Muscle layer of colon (tissue), 2 donors: ENCODE measurements around the gene CA9.

Source experiments
- H3K27ac ChIP-seq: one replicate; pipeline ENCODE4 v1.7.0; 2013; ENCODE audit warnings: low read depth, mild to moderate bottlenecking, low read length, moderate library complexity
- H3K27me3 ChIP-seq, 2 donors: one replicate each; pipeline ENCODE4 v1.7.0; 2013; ENCODE audit warnings: low read length in 2 of 2, mild to moderate bottlenecking in 2 of 2; ENCODE audit not compliant: insufficient read depth in 2 of 2, control insufficient read depth in 1 of 2
- H3K36me3 ChIP-seq: one replicate; pipeline ENCODE4 v1.7.0; 2013; ENCODE audit warnings: mild to moderate bottlenecking, low read length; ENCODE audit not compliant: insufficient read depth
- H3K4me1 ChIP-seq: one replicate; pipeline ENCODE4 v1.7.0; 2013; ENCODE audit warnings: mild to moderate bottlenecking, low read length; ENCODE audit not compliant: insufficient read depth
- H3K4me3 ChIP-seq, 2 donors: one replicate each; pipeline ENCODE4 v1.7.0; 2013; ENCODE audit warnings: low read length in 2 of 2, low read depth in 1 of 2, mild to moderate bottlenecking in 1 of 2, moderate library complexity in 1 of 2
- H3K9ac ChIP-seq: one replicate; pipeline ENCODE4 v1.7.0; 2013; ENCODE audit warnings: low read length
- H3K9me3 ChIP-seq: one replicate; pipeline ENCODE4 v1.7.0; 2013; ENCODE audit warnings: mild to moderate bottlenecking, low read length
- donor health status: abdominal sarcoma.
- donor health status: Adenocarcinoma of cecum.

CA9 gene

DNA sequence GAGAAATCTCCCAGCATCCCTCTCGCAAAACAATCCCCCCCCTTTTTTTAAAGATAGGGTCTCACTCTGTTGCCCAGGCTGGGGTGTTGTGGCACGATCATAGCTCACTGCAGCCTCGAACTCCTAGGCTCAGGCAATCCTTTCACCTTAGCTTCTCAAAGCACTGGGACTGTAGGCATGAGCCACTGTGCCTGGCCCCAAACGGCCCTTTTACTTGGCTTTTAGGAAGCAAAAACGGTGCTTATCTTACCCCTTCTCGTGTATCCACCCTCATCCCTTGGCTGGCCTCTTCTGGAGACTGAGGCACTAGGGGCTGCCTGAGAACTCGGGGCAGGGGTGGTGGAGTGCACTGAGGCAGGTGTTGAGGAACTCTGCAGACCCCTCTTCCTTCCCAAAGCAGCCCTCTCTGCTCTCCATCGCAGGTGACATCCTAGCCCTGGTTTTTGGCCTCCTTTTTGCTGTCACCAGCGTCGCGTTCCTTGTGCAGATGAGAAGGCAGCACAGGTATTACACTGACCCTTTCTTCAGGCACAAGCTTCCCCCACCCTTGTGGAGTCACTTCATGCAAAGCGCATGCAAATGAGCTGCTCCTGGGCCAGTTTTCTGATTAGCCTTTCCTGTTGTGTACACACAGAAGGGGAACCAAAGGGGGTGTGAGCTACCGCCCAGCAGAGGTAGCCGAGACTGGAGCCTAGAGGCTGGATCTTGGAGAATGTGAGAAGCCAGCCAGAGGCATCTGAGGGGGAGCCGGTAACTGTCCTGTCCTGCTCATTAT lies 6.8 kb downstream of the CA9 start:
- Histone ChIP-seq H3K4me3 (no peak overlapping the region), H3K27ac (peak overlapping the region; percentile 63)

DNA sequence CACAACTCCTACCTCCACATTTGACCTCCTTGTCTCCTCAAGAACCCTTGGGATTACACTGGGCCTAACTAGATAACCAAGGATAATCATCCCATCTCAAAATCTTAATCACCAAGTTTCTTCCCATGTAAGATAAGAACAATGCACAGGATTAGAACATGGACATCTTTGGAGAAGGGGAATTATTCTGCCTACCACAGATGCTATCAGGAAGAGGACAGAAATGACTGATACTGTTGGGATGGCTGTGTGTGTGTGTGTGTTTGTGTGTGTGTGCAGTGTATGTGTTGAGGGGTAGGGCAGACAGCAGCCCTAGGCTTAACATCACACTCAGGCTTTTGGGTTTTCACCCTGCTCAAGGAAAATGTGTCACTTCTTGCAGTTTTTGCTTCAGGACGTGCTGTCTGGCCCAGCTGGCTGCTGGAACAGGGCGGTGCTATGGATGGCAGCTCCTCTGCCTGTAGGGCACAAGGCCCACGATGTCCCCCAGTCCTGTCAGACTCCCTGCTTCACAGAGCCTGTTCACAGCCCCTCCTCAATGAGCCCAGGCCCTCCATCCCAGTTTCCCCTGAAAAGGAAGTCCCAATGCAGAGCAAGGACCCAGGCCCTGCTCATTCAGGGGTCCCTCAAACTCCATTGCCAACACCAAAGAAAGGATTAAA lies 7.7 kb downstream of the CA9 start:
- Histone ChIP-seq H3K27ac (peak overlapping the region; percentile 63), H3K27me3 (no peaks in the 10 kb centered on the region), H3K36me3 (peaks cover 50% of the 10 kb centered on the region), H3K9ac (no peak overlapping the region), H3K9me3 (no peaks in the 10 kb centered on the region), H3K4me3 (no peak overlapping the region), H3K4me1 (peaks cover 49% of the 10 kb centered on the region)

More for the DNA sequence above, 6.8 kb downstream of the CA9 start:
- H3K9ac ChIP-seq: no peak overlapping the region
- no peaks in the 10 kb centered on the region for H3K27me3 ChIP-seq
- peaks cover 53% of the 10 kb centered on the region for H3K4me1 ChIP-seq
- H3K36me3 ChIP-seq: peaks cover 40% of the 10 kb centered on the region
- H3K9me3 ChIP-seq: no peaks in the 10 kb centered on the region

DNA sequence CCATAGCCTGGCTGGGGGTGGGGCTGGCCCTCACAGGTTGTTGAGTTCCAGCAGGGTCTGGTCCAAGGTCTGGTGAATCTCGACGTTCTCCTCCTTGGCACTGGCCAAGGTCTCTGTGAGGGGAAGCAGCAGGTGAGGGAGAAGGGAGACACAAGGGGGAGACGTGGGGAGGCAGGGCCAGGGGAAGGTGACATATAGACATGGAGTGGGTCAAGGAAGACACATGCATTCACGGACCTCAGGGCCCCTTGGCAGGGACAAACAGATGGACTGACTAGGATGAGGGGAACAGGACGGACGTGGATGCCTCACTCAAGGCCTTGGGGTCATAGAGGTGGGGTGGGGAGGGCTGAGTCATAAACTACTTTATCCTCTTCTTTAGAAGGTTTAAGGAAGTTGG lies 8.3 kb downstream of the CA9 start:
- Histone ChIP-seq H3K4me1 (peaks cover 47% of the 10 kb centered on the region), H3K36me3 (peaks cover 56% of the 10 kb centered on the region), H3K4me3 (no peak overlapping the region), H3K27me3 (no peaks in the 10 kb centered on the region), H3K9ac (no peak overlapping the region), H3K9me3 (no peaks in the 10 kb centered on the region), H3K27ac (peak overlapping the region; percentile 67)

DNA sequence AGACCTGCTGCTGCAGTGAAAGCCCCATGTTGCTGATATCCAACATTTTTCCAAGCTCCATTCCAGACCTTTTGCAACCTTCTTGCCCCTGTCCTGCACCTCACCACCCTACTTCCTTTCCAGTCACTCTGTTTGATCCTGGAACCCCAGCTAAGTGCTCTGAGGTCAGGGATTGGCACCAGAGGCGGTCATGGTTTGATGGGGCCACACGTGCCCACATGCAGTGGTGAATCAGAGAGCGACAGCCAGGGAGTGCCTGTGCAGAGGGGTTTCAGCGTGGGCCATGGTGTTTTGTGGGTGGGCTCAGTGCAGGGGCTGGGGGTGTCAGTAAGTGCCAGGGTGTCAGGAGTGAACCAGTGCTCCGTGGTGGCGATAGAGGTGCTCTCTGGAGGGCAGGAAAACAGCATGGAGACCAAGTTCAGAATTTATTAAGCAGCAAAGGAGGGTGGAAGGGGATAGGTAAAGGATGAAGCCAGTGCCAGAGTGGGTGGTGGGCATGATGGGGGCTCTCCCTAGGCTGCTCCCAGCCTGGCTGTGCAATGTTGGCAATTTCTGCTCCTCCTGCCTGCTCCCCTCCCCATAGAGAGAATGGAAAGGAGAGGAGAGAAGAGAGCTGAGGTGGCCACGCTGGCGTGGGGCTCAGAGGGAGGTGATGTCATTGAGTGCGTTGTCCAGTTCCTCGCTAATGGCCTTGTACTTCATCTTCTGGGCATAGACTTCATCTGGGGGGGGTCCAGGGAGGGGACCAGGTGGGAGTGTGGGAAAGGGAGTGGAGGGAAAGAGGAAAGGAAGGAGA lies 9.0 kb downstream of the CA9 start:
- peaks cover 62% of the 10 kb centered on the region for H3K36me3 ChIP-seq
- H3K9ac ChIP-seq: no peak overlapping the region
- H3K27me3 ChIP-seq: no peaks in the 10 kb centered on the region
- H3K4me3 ChIP-seq: peak overlapping the region in 1 of 2 donors; percentile 19
- H3K9me3 ChIP-seq: no peaks in the 10 kb centered on the region
- peak overlapping the region; percentile 67 for H3K27ac ChIP-seq
- H3K4me1 ChIP-seq: peaks cover 47% of the 10 kb centered on the region

DNA sequence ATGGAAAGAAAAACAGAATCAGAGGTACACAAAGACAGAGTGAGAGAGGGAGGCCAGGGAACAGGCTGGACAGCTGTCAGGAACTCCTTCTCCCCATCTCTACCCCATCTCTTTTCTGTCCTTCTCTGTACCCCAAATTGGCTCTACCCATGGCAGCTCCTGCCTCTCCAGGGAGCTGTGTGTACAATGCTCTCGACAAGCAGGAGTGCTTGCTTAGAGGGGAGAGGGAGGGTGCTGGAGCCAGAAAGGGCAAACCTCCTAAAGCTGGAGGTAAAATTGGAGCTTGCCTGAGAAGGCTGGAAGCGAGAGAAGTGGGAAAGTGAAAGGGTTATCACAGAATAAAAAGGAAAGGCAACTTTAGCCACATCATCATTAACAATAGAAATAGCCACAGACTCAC lies 9.6 kb downstream of the CA9 start:
- no peaks in the 10 kb centered on the region for H3K9me3 ChIP-seq
- peaks cover 47% of the 10 kb centered on the region for H3K4me1 ChIP-seq
- peak overlapping the region; percentile 98 for H3K27ac ChIP-seq
- H3K4me3 ChIP-seq: peak overlapping the region in 1 of 2 donors; percentile 19
- H3K9ac ChIP-seq: peak overlapping the region; percentile 77
- no peaks in the 10 kb centered on the region for H3K27me3 ChIP-seq
- H3K36me3 ChIP-seq: peaks cover 68% of the 10 kb centered on the region

DNA sequence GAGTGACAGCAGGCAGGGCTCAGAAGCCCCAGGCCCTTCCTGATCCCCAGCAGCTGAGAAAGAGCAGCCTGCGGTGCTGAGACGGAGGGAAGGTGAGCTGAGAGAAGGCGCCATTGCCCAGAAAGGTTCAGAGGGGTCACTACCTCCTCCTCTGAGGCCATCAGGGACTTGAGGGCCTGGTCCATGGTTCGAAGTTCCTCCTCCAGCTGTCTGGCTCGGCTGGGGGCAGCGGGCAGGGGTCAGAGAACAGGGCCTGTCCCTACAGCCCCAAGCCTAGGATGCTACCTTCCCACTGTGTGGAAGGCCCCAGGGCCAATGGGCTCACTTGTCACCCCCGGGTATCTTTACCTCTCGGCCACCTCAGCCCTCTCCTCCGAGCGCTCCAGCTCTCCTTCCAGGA lies 11.2 kb downstream of the CA9 start:
- peaks cover 78% of the 10 kb centered on the region for H3K36me3 ChIP-seq
- H3K27me3 ChIP-seq: no peaks in the 10 kb centered on the region
- H3K4me3 ChIP-seq: peak overlapping the region; percentile 48 to 75
- peak overlapping the region; percentile 98 for H3K27ac ChIP-seq
- no peaks in the 10 kb centered on the region for H3K9me3 ChIP-seq
- H3K9ac ChIP-seq: peak overlapping the region; percentile 77
- peaks cover 47% of the 10 kb centered on the region for H3K4me1 ChIP-seq

DNA sequence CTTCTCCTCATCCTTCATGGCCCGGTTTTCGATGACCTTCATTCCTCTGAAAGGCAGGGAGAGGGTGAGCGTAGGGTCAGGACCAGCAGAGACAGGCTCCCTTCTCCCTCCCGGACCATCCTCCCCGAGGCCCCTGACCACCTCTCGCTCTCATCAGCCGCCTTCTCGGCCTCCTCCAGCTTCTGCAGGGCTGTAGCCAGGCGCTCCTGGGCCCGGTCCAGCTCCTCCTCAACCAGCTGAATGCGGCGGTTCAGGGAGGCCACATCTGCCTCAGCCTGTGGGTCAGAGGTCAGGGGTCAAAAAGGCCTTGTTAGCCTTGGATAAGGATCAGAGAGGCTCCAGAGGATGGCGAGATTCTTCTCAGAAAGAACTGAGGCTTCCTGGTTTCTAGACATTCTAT lies 11.8 kb downstream of the CA9 start:
- Histone ChIP-seq H3K9ac (peak overlapping the region; percentile 77), H3K4me1 (peaks cover 42% of the 10 kb centered on the region), H3K27ac (peak overlapping the region; percentile 98)

DNA sequence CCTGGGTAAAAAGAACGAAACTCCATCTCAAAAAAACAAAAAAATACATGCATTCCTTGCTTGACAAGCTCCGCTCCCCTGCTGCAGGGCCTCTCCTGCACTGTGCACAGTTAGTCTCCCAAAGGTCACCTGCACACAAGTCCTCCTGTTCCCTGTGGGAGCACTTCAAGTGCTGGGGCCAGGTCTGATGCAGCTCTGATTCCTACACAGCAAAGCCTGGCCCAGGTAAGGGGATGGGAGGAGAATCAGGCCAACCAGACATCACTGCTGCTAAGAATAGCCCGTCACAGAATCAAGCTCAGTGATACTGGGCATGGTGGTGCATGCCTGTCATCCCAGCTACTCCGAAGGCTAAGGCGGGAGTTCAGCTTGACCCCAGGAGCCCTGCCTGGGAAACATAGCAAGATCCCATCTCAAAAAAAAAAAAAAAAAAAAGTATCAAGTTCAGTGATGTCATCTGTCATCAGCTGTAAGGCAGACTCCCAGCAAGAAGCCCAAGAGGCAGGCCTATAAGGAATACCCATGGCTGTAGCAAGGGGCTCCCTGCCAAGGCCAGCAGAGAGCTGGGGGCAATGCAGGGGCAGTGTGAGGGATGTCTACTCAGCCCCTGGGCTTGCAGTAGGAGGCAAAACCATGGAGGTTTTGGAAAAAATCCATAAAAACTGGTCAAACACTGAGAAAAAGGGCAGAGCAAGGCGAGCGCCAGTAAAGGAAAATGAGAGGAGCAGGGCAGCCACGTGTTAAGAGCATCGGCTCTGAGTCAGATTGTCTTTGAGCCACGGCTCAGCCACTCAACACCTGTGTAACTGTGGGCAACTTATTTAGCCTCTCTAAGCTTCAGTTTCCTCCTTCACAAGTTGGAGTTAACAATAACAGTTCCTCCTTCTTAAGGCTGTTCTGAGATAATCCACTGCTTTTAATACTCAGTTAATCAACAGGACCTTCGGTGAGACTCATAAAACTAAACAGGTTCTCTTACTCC lies 12.8 kb downstream of the CA9 start:
- Histone ChIP-seq H3K36me3 (peaks cover 78% of the 10 kb centered on the region), H3K4me1 (peaks cover 38% of the 10 kb centered on the region), H3K27ac (peak overlapping the region; percentile 98), H3K9me3 (no peaks in the 10 kb centered on the region), H3K9ac (peak overlapping the region; percentile 95), H3K4me3 (peak overlapping the region; percentile 75 to 99), H3K27me3 (no peaks in the 10 kb centered on the region)

More for the DNA sequence above, 11.8 kb downstream of the CA9 start:
- no peaks in the 10 kb centered on the region for H3K9me3 ChIP-seq
- peaks cover 78% of the 10 kb centered on the region for H3K36me3 ChIP-seq
- H3K27me3 ChIP-seq: no peaks in the 10 kb centered on the region
- peak overlapping the region; percentile 48 to 75 for H3K4me3 ChIP-seq

DNA sequence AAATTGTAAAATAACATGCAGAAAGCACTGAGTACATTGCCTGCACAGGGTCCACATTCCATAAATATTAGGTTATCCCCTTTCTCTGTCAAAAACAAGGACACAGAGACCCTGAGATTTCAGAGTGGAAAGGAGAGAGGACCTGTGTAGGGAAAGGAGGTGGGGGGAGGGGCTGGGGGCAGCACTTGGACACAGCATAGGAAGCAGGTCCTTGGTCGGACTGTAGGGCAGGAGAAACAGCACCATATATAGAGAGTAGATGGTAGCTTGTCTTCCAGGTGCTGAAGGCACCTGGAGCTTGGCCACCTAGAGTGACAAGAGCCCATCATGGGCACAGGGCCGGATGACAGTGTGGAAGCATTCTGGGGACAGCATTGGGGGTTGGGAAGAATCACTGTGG lies 13.6 kb downstream of the CA9 start:
- peaks cover 70% of the 10 kb centered on the region for H3K36me3 ChIP-seq
- H3K27ac ChIP-seq: peak overlapping the region; percentile 98
- H3K4me1 ChIP-seq: peaks cover 45% of the 10 kb centered on the region
- no peaks in the 10 kb centered on the region for H3K9me3 ChIP-seq
- H3K27me3 ChIP-seq: no peaks in the 10 kb centered on the region
- H3K9ac ChIP-seq: peak overlapping the region; percentile 95
- peak overlapping the region; percentile 75 to 99 for H3K4me3 ChIP-seq

DNA sequence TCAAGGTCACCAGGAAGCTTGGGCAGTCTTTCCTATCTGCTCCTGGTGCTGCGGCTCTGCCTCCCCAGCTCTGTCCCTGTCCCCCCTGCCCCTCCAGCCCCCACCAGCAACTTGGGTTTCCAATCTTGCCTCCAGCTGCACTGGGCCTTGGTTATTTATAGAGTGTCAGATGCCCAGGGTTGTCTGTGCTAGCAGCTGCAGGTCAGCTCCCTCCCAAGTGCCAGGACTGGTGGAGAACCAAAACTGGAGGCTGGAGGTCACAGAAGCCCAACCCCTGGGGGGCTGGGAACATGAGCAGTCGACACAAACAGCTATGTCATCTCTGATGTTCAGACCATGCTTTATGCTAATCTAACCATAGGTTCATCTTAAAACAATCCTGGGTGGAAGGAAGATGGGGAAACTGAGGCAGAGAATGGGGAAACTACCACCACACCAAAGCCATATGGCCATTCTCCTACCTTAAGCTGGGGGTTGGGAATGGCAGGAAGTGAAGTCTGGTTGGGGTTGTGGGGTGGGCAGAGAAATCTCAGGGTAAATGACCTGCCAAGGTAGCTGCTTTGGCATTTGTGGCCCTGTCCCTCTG lies 14.3 kb downstream of the CA9 start:
- H3K9ac ChIP-seq: peak overlapping the region; percentile 95
- H3K9me3 ChIP-seq: no peaks in the 10 kb centered on the region
- H3K36me3 ChIP-seq: peaks cover 62% of the 10 kb centered on the region
- peak overlapping the region; percentile 98 for H3K27ac ChIP-seq
- peak overlapping the region; percentile 75 to 99 for H3K4me3 ChIP-seq
- H3K27me3 ChIP-seq: no peaks in the 10 kb centered on the region
- H3K4me1 ChIP-seq: peaks cover 39% of the 10 kb centered on the region
